ENCODE data around the gene CFAP299.

GRCh38 chr4:80694171-80694570 is 358.6 kb downstream of the CFAP299 start:
- no peak for TF ChIP-seq POLR2A (IDR thresholded peaks at IDR 0.05)
- TF ChIP-seq CTCF (IDR thresholded peaks at IDR 0.05), result no peak

Measured in gastroesophageal sphincter (tissue), 3 donors.